MCF 10A (cell line): ENCODE data around the gene STC2. TPM values are rescaled to one million over a fixed set of nuclear protein-coding genes. Genes with fewer than 3 reads are reported as not detected.

Source experiments
- BruUV-seq: library from RNA; stranded (reverse); fragments of 400-500 nt; replicated peaks from 2 replicates; lab custom pipeline; 2021; lab: Mats Ljungman, UMichigan
- CTCF ChIA-PET: fragments of 300-600 bp; sonication (Branson Sonifier 250); formaldehyde crosslinking; extraction: SDS; loops from one replicate; lab custom pipeline; 2021; ENCODE audit warnings: antibody characterized with exemption, inconsistent platforms; lab: Yijun Ruan, JAX
- POLR2A ChIA-PET: fragments of 300-600, 350-650 bp; sonication (Branson Sonifier 250); formaldehyde crosslinking; extraction: SDS; loops from one replicate; lab custom pipeline; 2020; ENCODE audit warnings: antibody characterized with exemption, inconsistent platforms; lab: Yijun Ruan, JAX
- DNase-seq: peaks from one replicate; pipeline ENCODE4 v3.0.0-alpha.2; 2018; ENCODE audit not compliant: unreplicated experiment
- H3K27ac Mint-ChIP-seq: one replicate; pipeline ENCODE4 v1.8.0; 2022; ENCODE audit warnings: mild to moderate bottlenecking, low read depth, mixed read lengths; ENCODE audit not compliant: unreplicated experiment
- H3K27me3 Mint-ChIP-seq: one replicate; pipeline ENCODE4 v1.8.0; 2022; ENCODE audit warnings: mixed read lengths; ENCODE audit not compliant: insufficient read depth, unreplicated experiment
- H3K36me3 Mint-ChIP-seq: one replicate; pipeline ENCODE4 v1.8.0; 2022; ENCODE audit warnings: mild to moderate bottlenecking, moderate library complexity, mixed read lengths; ENCODE audit not compliant: insufficient read depth, unreplicated experiment
- H3K4me1 Mint-ChIP-seq: one replicate; pipeline ENCODE4 v1.8.0; 2022; ENCODE audit warnings: mixed read lengths; ENCODE audit not compliant: insufficient read depth, unreplicated experiment
- H3K4me3 Mint-ChIP-seq: one replicate; pipeline ENCODE4 v1.8.0; 2022; ENCODE audit warnings: mild to moderate bottlenecking, moderate library complexity, mixed read lengths; ENCODE audit not compliant: unreplicated experiment
- H3K9me3 Mint-ChIP-seq: one replicate; pipeline ENCODE4 v1.8.0; 2022; ENCODE audit warnings: mixed read lengths; ENCODE audit not compliant: unreplicated experiment
- intact Hi-C: fragments of 100-400 bp; cut with micrococcal nuclease; formaldehyde crosslinking; loops from 2 replicates; pipeline ENCODE4 v1.14.1; 2022
- total RNA-seq: library from RNA; stranded (reverse); gene quantifications from 2 replicates; pipeline ENCODE4 v1.2.3, GENCODE V29; 2022
- TF ChIP-seq, protein P1 (sequence below): fragments of 200-600 bp; IDR thresholded peaks from one replicate; pipeline ENCODE4 v1.8.0; 2022; ENCODE audit warnings: antibody characterized with exemption, mild to moderate bottlenecking; ENCODE audit not compliant: unreplicated experiment

The STC2 gene
- total RNA-seq, 1 experiment from 2014 or later = 414 TPM

DNA sequence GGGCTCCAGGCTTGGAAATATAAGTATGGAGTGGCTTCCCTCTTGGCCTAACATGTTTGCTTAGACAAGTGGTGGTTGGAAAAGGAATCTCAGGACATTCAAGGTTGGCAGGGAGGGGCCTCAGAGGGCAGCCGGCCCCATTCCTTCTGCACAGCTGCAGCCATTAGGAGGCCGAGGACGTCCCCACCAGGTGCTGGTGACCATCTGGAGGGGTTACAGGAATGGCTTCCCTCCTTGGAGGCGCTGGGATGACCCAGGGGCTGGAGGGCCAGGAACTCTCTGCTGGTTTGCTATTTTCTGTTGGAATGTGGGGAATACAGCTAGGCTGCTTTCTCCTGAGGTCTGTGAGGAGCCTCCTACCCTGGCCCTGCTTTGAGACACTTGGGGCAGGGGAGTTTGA lies 18.5 kb downstream of the STC2 start:
- Mint-ChIP-seq H3K36me3 (no peaks in the 10 kb centered on the region), H3K4me1 (peaks cover 9% of the 10 kb centered on the region), H3K4me3 (no peak overlapping the region), H3K27ac (no peak overlapping the region), H3K9me3 (peaks cover 13% of the 10 kb centered on the region), H3K27me3 (no peaks in the 10 kb centered on the region)
- no TSS peak for BruUV-seq
- ChIA-PET POLR2A (interaction anchor here (0.7 kb wide), 1 partner anchor 18 kb away, joined by 3 read pairs; the partner anchor contains the start of gene STC2), CTCF (interaction anchor here (1.4 kb wide), 1 partner anchor 22 kb away, joined by 4 read pairs; no protein-coding TSS in a partner anchor)
- no peak for DNase-seq
- intact Hi-C loops = loop anchor here (5.0 kb wide), 1 partner anchor 263 kb away; no protein-coding TSS in a partner anchor
- TF ChIP-seq, protein P1, sequence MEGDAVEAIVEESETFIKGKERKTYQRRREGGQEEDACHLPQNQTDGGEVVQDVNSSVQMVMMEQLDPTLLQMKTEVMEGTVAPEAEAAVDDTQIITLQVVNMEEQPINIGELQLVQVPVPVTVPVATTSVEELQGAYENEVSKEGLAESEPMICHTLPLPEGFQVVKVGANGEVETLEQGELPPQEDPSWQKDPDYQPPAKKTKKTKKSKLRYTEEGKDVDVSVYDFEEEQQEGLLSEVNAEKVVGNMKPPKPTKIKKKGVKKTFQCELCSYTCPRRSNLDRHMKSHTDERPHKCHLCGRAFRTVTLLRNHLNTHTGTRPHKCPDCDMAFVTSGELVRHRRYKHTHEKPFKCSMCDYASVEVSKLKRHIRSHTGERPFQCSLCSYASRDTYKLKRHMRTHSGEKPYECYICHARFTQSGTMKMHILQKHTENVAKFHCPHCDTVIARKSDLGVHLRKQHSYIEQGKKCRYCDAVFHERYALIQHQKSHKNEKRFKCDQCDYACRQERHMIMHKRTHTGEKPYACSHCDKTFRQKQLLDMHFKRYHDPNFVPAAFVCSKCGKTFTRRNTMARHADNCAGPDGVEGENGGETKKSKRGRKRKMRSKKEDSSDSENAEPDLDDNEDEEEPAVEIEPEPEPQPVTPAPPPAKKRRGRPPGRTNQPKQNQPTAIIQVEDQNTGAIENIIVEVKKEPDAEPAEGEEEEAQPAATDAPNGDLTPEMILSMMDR = no peak

DNA sequence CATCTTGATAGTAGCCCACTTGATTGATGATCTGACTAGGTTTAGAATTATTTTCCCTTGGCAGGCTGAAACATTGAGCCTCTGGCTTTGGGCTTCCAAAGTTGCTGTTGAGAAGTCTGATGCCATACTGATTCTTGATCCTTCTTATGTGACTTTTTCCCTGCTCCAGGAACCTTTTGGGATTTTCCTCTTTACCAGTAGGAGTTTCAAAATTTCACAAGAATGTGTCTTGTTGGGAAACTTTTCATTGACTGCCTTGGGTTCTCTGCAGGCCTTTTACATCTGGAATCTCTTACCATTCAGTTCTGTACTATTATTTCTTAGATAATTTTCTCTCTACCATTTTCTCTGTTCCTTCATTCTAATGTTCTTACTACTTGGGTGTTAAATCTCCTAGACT lies 20.0 kb downstream of the STC2 start:
- no peak for DNase-seq
- peaks cover 21% of the 10 kb centered on the region for H3K4me1 Mint-ChIP-seq
- peaks cover 13% of the 10 kb centered on the region for H3K9me3 Mint-ChIP-seq
- H3K27me3 Mint-ChIP-seq = no peaks in the 10 kb centered on the region
- no TSS peak for BruUV-seq
- TF ChIP-seq, protein P1 = no peak
- H3K27ac Mint-ChIP-seq = no peak overlapping the region
- CTCF ChIA-PET = interaction anchor here (1.4 kb wide), 1 partner anchor 23 kb away, joined by 4 read pairs; no protein-coding TSS in a partner anchor
- H3K36me3 Mint-ChIP-seq = no peaks in the 10 kb centered on the region
- POLR2A ChIA-PET = no interaction called here
- H3K4me3 Mint-ChIP-seq = no peak overlapping the region
- intact Hi-C loops = no loop called here

DNA sequence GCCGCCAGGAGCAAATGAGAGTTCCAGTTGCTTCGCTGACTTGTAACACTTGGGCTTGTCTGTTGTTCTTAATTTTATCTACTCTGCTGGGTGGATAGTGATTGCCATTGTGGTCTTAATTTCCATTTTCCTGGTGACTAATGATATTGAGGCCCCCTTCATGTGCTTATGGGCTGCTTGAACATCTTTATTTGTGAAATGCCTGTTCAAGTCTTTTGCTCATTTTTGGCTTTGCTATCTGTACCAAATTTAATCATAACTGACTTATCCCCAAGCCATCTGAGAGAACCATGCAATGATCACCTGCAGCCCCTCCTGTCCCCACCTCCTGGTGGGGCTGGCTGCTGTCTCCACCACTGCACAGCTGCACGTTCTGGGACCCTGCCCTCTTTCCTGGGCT lies 20.5 kb downstream of the STC2 start:
- H3K9me3 Mint-ChIP-seq = peaks cover 13% of the 10 kb centered on the region
- no peak overlapping the region for H3K4me3 Mint-ChIP-seq
- CTCF ChIA-PET = interaction anchor here (0.7 kb wide), 1 partner anchor 23 kb away, joined by 3 read pairs; no protein-coding TSS in a partner anchor
- POLR2A ChIA-PET = no interaction called here
- peaks cover 26% of the 10 kb centered on the region for H3K4me1 Mint-ChIP-seq
- no peaks in the 10 kb centered on the region for H3K27me3 Mint-ChIP-seq
- intact Hi-C loops = no loop called here
- BruUV-seq = no TSS peak
- no peak overlapping the region for H3K27ac Mint-ChIP-seq
- DNase-seq = no peak
- TF ChIP-seq, protein P1 = no peak
- no peaks in the 10 kb centered on the region for H3K36me3 Mint-ChIP-seq

DNA sequence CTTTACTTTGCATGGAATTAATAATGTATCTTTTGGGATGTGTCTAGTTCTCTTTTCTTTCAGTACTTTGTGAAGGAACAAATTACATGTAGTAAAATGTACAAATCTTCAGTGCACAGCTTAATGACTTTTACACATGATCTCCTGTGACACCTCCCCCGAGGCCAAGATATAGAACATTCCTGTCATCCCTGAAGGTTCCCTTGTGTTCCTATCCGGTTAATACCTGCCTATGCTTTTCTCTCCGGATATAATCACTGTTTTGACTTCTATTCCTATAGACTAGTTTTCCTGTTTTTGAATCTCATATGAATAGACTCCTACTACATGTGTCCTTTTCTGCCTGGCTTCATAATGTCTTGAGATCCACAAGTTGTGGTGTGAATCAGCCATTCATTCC lies 21.5 kb downstream of the STC2 start:
- no peak overlapping the region for H3K4me3 Mint-ChIP-seq
- ChIA-PET CTCF (interaction anchor here (1.0 to 5.7 kb wide), 6 partner anchors 10 to 266 kb away, joined by 4 to 75 read pairs (median 10); no protein-coding TSS in a partner anchor), POLR2A (interaction anchor here (0.9 to 8.7 kb wide), 3 partner anchors 9 to 46 kb away, joined by 4 to 77 read pairs (median 8); partner anchors contain the start of gene STC2)
- DNase-seq = no peak
- no TSS peak for BruUV-seq
- TF ChIP-seq, protein P1 = no peak
- peaks cover 13% of the 10 kb centered on the region for H3K9me3 Mint-ChIP-seq
- H3K27me3 Mint-ChIP-seq = no peaks in the 10 kb centered on the region
- peaks cover 36% of the 10 kb centered on the region for H3K4me1 Mint-ChIP-seq
- intact Hi-C loops = no loop called here
- H3K36me3 Mint-ChIP-seq = no peaks in the 10 kb centered on the region
- H3K27ac Mint-ChIP-seq = no peak overlapping the region
